Psoas muscle (tissue), 8 donors: ENCODE measurements around the gene PCDH12. TPM values are rescaled to one million over a fixed set of nuclear protein-coding genes. Genes with fewer than 3 reads are reported as not detected.

Source experiments
- ATAC-seq, 4 donors: fragments of 200-7000 bp; cut with Tn5 transposase; one replicate each; pipeline ENCODE4 v1.9.1; 2020; ENCODE audit warnings: moderate library complexity in 3 of 4, mild to moderate bottlenecking in 2 of 4
- DNase-seq, 2 donors: peaks; one replicate each; pipeline ENCODE4 v3.0.0-alpha.2; 2020
- H3K27ac ChIP-seq: fragments of 200-600 bp; one replicate; pipeline ENCODE4 v1.8.0; 2022
- H3K27me3 ChIP-seq, 3 donors: fragments of 200-600 bp in 1 of 3; one replicate each; pipeline versions ENCODE4 v1.6.1 to v1.8.0; 2013 to 2022; ENCODE audit warnings: low read length in 2 of 3, mild to moderate bottlenecking in 2 of 3, moderate library complexity in 1 of 3; ENCODE audit not compliant: insufficient read depth in 3 of 3
- H3K36me3 ChIP-seq, 2 donors: fragments of 200-600 bp in 1 of 2; one replicate each; pipeline versions ENCODE4 v1.6.1 to v1.8.0; 2013 to 2022; ENCODE audit warnings: low read depth in 1 of 2, mild to moderate bottlenecking in 1 of 2, moderate library complexity in 1 of 2; ENCODE audit not compliant: insufficient read depth in 1 of 2
- H3K4me1 ChIP-seq: fragments of 200-600 bp; one replicate; pipeline ENCODE4 v1.8.0; 2022
- H3K4me3 ChIP-seq: fragments of 200-600 bp; one replicate; pipeline ENCODE4 v1.8.0; 2022; ENCODE audit warnings: mild to moderate bottlenecking
- H3K9me3 ChIP-seq: fragments of 200-600 bp; one replicate; pipeline ENCODE4 v1.8.0; 2022
- WGBS, 3 donors: extraction: QIAGEN DNeasy Blood & Tissue Kit; methylation state at CpG; one replicate each; pipeline versions ENCODE4 v1.1.6 to v1.1.7; 2013; 5-methylcytosine and 5-hydroxymethylcytosine counted together
- intact Hi-C, 2 donors: fragments of 100-400 bp; cut with DNase I; formaldehyde crosslinking; loops; one replicate each; pipeline versions ENCODE4 v1.11.0 to v1.14.2; 2022
- polyA plus RNA-seq, 3 donors: library from polyadenylated mRNA; stranded (reverse); fragments of 200-250 nt; gene quantifications; one replicate each; pipeline ENCODE4 v1.2.3, GENCODE V29; 2013
- total RNA-seq, 4 donors: library from RNA; stranded (reverse); fragmentation: NEBNext Ultra II Directional in 2 of 4; extraction: Animal tissue kit (Norgen Biotek cat#: 25700) in 2 of 4; gene quantifications; one replicate each; pipeline versions ENCODE4 v1.2.1 to v1.2.4, GENCODE V29; 2021 to 2023
- TF ChIP-seq, protein P1 (sequence below): fragments of 200-600 bp; IDR thresholded peaks from one replicate; pipeline ENCODE4 v1.8.0; 2022; ENCODE audit warnings: antibody characterized with exemption
- donor health status: healthy with polysubstance abuse.
- donor health status: DM: no; HTN: no; CAD: no; lungs with moderate emphysema.
- donor health status: Bipolar disorder and iron deficiency.
- donor health status: healthy.
- donor health status: DM: yes; HTN: yes; CAD: no.
- donor health status: DM: no; HTN: no; CAD: no.
- donor health status: DM: no; HTN: no; CAD: no.
- donor health status: DM: yes; HTN: yes; CAD: no.

Gene PCDH12
- total and polyA plus RNA-seq, 7 donors = 1.4 to 6.0 (median 2.7) TPM

DNA sequence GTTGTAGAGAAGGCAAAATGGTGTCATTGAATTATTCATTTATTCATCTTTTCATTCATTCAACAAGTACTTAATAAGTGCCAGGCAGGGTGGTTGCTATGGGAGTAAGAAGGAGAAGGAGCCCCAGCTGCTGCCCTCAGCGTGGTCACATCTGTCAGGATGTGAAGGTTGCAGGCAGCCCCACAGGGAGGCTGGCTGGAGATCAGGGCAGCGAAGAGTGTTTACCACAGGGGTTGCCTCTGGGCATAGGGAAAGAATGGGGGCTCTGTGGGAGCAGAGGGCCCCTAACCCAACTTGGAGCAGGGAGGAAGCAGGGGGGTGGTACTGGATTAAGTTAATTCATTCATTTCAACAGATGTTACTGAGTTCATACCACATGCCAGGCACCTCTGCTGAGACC is 6.0 kb downstream of the PCDH12 start:
- H3K4me1 ChIP-seq = no peaks in the 10 kb centered on the region
- H3K4me3 ChIP-seq = peak overlapping the region; percentile 32
- no peaks in the 10 kb centered on the region for H3K9me3 ChIP-seq
- no peaks in the 10 kb centered on the region for H3K36me3 ChIP-seq
- WGBS, 3 donors = 54 to 71% (median 69%) methylated on average over 2 of the region's 2 CpGs
- peaks cover 0 to 4% (median 2%) of the 10 kb centered on the region in 3 donors for H3K27me3 ChIP-seq
- ATAC-seq = no peak
- TF ChIP-seq, protein P1, sequence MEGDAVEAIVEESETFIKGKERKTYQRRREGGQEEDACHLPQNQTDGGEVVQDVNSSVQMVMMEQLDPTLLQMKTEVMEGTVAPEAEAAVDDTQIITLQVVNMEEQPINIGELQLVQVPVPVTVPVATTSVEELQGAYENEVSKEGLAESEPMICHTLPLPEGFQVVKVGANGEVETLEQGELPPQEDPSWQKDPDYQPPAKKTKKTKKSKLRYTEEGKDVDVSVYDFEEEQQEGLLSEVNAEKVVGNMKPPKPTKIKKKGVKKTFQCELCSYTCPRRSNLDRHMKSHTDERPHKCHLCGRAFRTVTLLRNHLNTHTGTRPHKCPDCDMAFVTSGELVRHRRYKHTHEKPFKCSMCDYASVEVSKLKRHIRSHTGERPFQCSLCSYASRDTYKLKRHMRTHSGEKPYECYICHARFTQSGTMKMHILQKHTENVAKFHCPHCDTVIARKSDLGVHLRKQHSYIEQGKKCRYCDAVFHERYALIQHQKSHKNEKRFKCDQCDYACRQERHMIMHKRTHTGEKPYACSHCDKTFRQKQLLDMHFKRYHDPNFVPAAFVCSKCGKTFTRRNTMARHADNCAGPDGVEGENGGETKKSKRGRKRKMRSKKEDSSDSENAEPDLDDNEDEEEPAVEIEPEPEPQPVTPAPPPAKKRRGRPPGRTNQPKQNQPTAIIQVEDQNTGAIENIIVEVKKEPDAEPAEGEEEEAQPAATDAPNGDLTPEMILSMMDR = no peak
- no peak overlapping the region for H3K27ac ChIP-seq
- intact Hi-C loops = loop anchor here (2.0 to 5.0 kb wide), 2 partner anchors 67 to 70 kb away; no protein-coding TSS in a partner anchor
- DNase-seq = no peak

DNA sequence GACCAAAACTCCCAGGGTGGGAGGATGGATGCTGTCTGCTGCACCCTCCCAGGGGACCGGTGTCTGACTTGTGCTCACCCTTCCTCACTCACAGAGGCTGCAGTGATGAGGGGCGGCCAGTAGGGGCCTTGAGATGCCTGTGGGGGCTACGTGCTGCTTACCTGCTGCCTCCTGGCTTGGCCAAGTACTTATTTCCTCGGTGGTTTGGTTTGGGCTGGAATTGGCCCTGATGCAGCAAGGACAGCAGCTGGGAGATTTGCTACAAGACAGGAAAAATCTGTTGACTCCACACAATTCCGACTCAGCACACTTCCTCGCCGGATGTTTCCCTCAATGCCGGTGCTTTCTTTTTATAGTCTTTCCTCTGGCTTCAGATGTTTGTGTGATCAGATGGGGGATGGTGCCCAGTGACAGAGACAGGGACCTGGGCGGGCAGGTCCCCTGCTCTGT is 6.6 kb downstream of the PCDH12 start:
- Histone ChIP-seq H3K9me3 (no peaks in the 10 kb centered on the region), H3K4me1 (no peaks in the 10 kb centered on the region), H3K4me3 (peak overlapping the region; percentile 32), H3K27me3 (peaks cover 0 to 4% (median 3%) of the 10 kb centered on the region in 3 donors), H3K27ac (no peak overlapping the region), H3K36me3 (no peaks in the 10 kb centered on the region)
- DNase-seq = no peak
- TF ChIP-seq, protein P1 = peak; percentile 17
- 25 to 38% (median 31%) methylated on average over 9 of the region's 9 CpGs for WGBS, 3 donors
- ATAC-seq = peak in 2 of 4 donors; percentile 26 to 33
- intact Hi-C loops = loop anchor here in 1 of 2 donors (5.0 kb wide), 1 partner anchor 69 kb away; no protein-coding TSS in a partner anchor

DNA sequence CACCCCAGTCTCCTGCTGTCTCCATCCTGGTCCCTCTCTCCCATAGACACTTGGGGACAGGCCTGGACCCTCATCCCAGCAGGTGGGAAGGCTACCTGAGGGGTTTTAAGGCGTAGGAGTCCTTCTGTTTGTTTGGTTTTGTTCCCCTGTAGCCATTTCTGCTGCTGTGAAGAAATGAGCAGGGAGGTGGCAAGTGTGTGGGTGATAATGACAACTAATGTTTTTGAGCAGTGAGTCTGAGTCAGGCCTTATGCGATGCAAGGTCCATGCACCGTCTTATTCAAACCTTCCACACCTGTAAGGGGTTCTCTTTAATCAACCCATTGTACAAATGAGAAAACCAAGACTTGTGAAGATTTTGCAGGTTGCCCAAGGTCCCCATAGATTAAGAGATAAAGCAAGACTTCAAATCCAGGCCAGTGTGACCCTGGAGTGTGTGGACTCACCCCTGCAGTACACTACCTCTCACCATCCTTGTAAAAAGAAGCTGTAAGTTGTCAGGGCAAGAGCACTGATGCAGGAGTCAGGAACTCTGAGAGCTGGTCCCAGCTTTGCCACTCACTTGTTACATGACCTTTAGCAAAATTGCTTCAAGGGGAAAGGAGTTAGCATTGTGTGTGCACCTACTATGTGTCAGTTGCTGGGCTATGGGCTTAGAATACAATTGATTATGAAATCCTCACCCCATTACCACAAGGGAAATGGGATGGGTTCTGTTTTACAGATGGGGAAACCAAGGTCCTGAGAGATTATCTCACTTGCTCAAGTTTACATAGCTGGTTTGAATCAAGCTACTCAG is 7.6 kb downstream of the PCDH12 start:
- WGBS, 3 donors = 87 to 92% (median 91%) methylated on average over 3 of the region's 3 CpGs
- H3K4me1 ChIP-seq = peaks cover 7% of the 10 kb centered on the region
- intact Hi-C loops = loop anchor here in 1 of 2 donors (5.0 kb wide), 1 partner anchor 68 kb away; no protein-coding TSS in a partner anchor

DNA sequence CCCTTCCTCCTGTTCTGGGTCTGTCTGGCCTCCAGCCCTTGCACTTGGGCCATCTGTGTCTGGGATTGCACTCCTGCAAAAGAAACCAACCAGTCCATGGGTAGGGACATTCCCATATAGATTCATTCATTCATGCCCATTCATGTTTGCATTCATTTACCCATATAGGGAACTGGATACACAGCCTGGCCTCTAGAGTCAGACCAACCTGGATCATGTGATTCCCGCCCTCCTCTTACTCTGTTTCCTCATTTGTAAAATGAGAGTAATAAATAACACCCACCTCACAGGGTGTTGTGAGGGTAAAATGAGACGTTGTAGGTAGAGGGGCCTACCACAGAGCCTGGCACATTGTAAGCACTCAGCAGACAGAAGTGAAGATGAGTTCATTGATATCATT is 8.5 kb downstream of the PCDH12 start:
- H3K4me1 ChIP-seq = peaks cover 7% of the 10 kb centered on the region
- H3K9me3 ChIP-seq = no peaks in the 10 kb centered on the region
- peaks cover 0 to 5% (median 4%) of the 10 kb centered on the region in 3 donors for H3K27me3 ChIP-seq
- intact Hi-C loops = no loop called here
- no peaks in the 10 kb centered on the region for H3K36me3 ChIP-seq
- 73 to 84% (median 81%) methylated on average over 2 of the region's 2 CpGs for WGBS, 3 donors
- no peak for DNase-seq
- no peak overlapping the region for H3K4me3 ChIP-seq
- ATAC-seq = no peak
- no peak overlapping the region for H3K27ac ChIP-seq
- TF ChIP-seq, protein P1 = no peak

More for the DNA sequence above, 7.6 kb downstream of the PCDH12 start:
- no peak overlapping the region for H3K27ac ChIP-seq
- H3K9me3 ChIP-seq = no peaks in the 10 kb centered on the region
- H3K36me3 ChIP-seq = no peaks in the 10 kb centered on the region
- peaks cover 0 to 5% (median 4%) of the 10 kb centered on the region in 3 donors for H3K27me3 ChIP-seq
- TF ChIP-seq, protein P1 = no peak
- H3K4me3 ChIP-seq = no peak overlapping the region
- DNase-seq (no peak), ATAC-seq (no peak)
